ENCODE measurements around the gene GOLGA6L10. TPM values are rescaled to one million over a fixed set of nuclear protein-coding genes. Genes with fewer than 3 reads are reported as not detected.
"Not testable (repeated sequence)": the region's sequence is repeated elsewhere in the genome, so short reads cannot be mapped to it uniquely, and the experiment has no call there.

GOLGA6L10 gene
- total RNA-seq, 2 donors from 2014 or later, result 0.36 to 6.0 TPM

- no peak for TF ChIP-seq POLR2A (IDR thresholded peaks at IDR 0.05)
- TF ChIP-seq POLR2AphosphoS5 (IDR thresholded peaks at IDR 0.05), result no peak
- TF ChIP-seq CTCF (IDR thresholded peaks at IDR 0.05), result no peak
- WGBS, result 80% methylated on average over 3 of the region's 3 CpGs
- Histone ChIP-seq H3K4me3 (no peak overlapping the region), H3K27me3 (replicated peaks; ENCODE audit: insufficient read depth) (no peaks in the 10 kb centered on the region), H3K27ac (no peak overlapping the region), H3K36me3 (no peaks in the 10 kb centered on the region), H3K9me3 (no peaks in the 10 kb centered on the region), H3K4me1 (replicated peaks) (no peaks in the 10 kb centered on the region)
- intact Hi-C loops (cut with DNase I), result no loop called here
- no peak for DNase-seq (ENCODE audit: low spot score)
These were observed 47.8 kb downstream of the GOLGA6L10 start for GRCh38 chr15:82301296-82302016.

DNA sequence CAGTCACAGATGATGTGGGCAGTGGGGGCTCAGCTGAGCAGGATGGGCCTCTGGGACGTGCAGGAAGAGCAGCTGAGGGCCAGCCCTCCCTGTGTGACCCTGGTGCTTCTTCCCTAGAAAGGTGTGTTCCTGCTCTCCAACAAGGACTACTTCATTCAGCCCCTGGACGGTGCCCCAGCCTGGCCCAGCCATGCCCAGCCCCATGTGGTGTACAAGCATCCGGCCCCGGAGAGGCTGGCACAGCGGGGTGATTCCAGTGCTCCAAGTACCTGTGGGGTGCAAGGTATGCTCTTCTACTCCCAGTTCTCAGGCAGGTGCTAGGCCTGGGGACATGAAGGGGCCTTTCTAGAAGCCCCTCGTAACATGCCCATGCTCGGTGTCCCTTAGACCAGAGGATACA lies 48.4 kb downstream of the GOLGA6L10 start:
- no peaks in the 10 kb centered on the region for H3K4me1 ChIP-seq (replicated peaks)
- H3K4me3 ChIP-seq, result no peak overlapping the region
- H3K27ac ChIP-seq, result no peak overlapping the region
- no peak for DNase-seq (ENCODE audit: low spot score)
- no peaks in the 10 kb centered on the region for H3K27me3 ChIP-seq (replicated peaks; ENCODE audit: insufficient read depth)
- no peaks in the 10 kb centered on the region for H3K36me3 ChIP-seq
- intact Hi-C loops (cut with DNase I), result no loop called here
- no peak for TF ChIP-seq CTCF (IDR thresholded peaks at IDR 0.05)
- no peak for TF ChIP-seq POLR2AphosphoS5 (IDR thresholded peaks at IDR 0.05)
- no peak for TF ChIP-seq POLR2A (IDR thresholded peaks at IDR 0.05)
- H3K9me3 ChIP-seq, result no peaks in the 10 kb centered on the region
- WGBS, result 96% methylated on average over 7 of the region's 7 CpGs

DNA sequence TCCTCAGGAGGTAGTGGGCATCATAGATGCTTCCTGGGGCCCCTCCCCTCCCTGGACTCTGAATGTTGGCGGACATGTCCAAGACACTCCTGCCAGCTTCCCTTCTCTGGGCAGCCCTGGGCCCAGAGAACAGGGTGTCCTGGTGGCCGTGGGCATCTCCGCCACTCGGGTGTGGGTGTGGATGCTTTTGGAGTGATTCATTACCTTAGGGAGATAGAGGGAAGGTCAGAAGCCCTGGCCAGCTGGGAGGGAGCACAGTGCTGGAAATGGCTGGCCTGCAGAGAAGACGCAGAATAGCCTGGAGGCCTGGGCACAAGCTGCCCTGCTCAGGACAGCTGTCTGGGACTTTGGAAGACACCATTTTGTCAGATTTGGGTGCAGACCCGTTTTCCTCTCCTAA lies 48.9 kb downstream of the GOLGA6L10 start:
- H3K27me3 ChIP-seq (replicated peaks; ENCODE audit: insufficient read depth); H3K36me3 ChIP-seq; H3K9me3 ChIP-seq; H3K4me3 ChIP-seq; DNase-seq (ENCODE audit: low spot score); H3K4me1 ChIP-seq (replicated peaks); intact Hi-C loops (cut with DNase I); H3K27ac ChIP-seq: not testable (repeated sequence)
- WGBS, result 63% methylated on average over 6 of the region's 6 CpGs

- intact Hi-C loops (cut with DNase I); H3K27me3 ChIP-seq (replicated peaks; ENCODE audit: insufficient read depth); H3K36me3 ChIP-seq; H3K27ac ChIP-seq; H3K4me1 ChIP-seq (replicated peaks); DNase-seq (ENCODE audit: low spot score); H3K4me3 ChIP-seq; H3K9me3 ChIP-seq: not testable (repeated sequence)
- WGBS, result 67% methylated on average over 3 of the region's 6 CpGs
These were observed 49.8 kb downstream of the GOLGA6L10 start for GRCh38 chr15:82299511-82299914.

DNA sequence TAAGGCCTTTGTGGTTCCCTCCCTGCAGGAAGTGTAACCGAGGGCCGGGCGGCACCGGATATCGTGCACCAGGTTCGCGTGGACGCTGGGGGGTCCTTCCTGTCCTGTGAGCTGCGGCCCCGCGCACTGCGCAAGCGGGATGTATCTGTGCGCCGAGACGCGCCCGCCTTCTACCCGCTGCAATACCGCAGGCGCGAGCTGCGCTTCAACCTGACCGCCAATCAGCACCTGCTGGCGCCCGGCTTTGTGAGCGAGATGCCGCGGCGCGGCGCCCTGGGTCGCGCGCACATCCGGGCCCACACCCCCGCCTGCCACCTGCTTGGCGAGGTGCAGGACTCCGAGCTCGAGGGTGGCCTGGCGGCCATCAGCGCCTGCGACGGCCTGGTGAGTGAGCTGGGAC lies 50.8 kb downstream of the GOLGA6L10 start:
- H3K4me3 ChIP-seq, result no peak overlapping the region
- WGBS, result 47% methylated on average over 24 of the region's 44 CpGs

More for the DNA sequence above, 50.8 kb downstream of the GOLGA6L10 start:
- Histone ChIP-seq H3K36me3 (no peaks in the 10 kb centered on the region), H3K9me3 (no peaks in the 10 kb centered on the region), H3K4me1 (replicated peaks) (no peaks in the 10 kb centered on the region), H3K27me3 (replicated peaks; ENCODE audit: insufficient read depth) (no peaks in the 10 kb centered on the region), H3K27ac (no peak overlapping the region)
- DNase-seq (ENCODE audit: low spot score), result no peak
- TF ChIP-seq POLR2AphosphoS5 (IDR thresholded peaks at IDR 0.05) (no peak), POLR2A (IDR thresholded peaks at IDR 0.05) (no peak), CTCF (IDR thresholded peaks at IDR 0.05) (no peak)
- intact Hi-C loops (cut with DNase I), result no loop called here
